Esophagus squamous epithelium (tissue), 4 donors: ENCODE results near the gene WWOX.

Experiments
- CTCF ChIP-seq, 6 experiments: fragments of 450-650 bp in 4 of 6; fragments of 200-600 bp in 2 of 6; sonication (generic) in 2 of 6; IDR thresholded peaks; one replicate each; pipeline ENCODE4 v1.5.1; 2016 to 2019; ENCODE audit warnings: antibody characterized with exemption in 6 of 6, mild to moderate bottlenecking in 4 of 6, moderate library complexity in 4 of 6
- POLR2A ChIP-seq, 4 donors: fragments of 450-650 bp; IDR thresholded peaks; one replicate each; pipeline ENCODE4 v1.6.1; 2017; ENCODE audit warnings: antibody characterized with exemption in 4 of 4, mild to moderate bottlenecking in 4 of 4, moderate library complexity in 3 of 4

GRCh38 chr16:78694414-78694813 is 595.0 kb downstream of the WWOX start:
- TF ChIP-seq CTCF (IDR thresholded peaks at IDR 0.05) (no peak), POLR2A (IDR thresholded peaks at IDR 0.05) (no peak)
